Activated CD4-positive, alpha-beta T cell treated with anti-CD3 and anti-CD28 coated beads, Interleukin-2, Interleukin-4, amounts not matched to agents 100 ng/mL and 50 ng/mL, durations not matched to agents 16 hours and 8 hours (primary cell): Measurements from ENCODE around the gene CHRNA5.

Source experiments
- DNase-seq: peaks from one replicate; pipeline ENCODE4 v3.0.0-alpha.2; 2020; ENCODE audit warnings: low spot score

The CHRNA5 gene

GRCh38 chr15:78620527-78621421 is 55.5 kb downstream of the CHRNA5 start, which contains the start of gene CHRNA3:
TSS of gene CHRNA3 (minus strand) at chr15:78620996. CDS start at chr15:78620794, 202 bp downstream.
- DNase-seq = no peak

DNA sequence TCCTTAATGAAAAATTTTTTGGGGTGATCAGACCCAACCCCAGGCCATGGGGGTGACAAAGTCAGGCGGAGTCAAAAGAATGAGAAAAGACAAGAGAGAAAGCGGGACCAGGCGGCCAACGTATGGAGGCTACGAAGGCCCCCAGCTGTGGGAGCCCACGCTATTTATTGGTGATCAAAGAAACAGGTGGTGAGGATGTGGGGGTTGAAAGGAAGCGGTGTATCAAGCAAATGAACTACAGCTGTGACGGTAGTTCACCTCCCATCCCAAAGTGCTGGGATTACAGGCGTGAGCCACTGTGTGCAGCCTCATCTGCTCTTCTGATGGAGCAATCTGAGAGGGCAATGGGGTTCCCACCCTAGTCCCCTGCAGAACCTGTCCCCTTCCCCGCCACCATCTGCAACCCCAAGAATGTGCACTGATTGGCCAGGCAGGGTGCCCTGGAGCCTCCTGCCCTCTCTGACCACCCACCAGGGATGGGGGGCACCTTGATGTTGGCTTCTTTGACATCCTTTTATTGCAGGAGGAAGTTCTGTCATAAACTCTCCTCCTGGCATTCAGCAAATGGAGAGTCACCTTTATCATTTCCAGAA is 56.6 kb downstream of the CHRNA5 start:
- DNase-seq = no peak

DNA sequence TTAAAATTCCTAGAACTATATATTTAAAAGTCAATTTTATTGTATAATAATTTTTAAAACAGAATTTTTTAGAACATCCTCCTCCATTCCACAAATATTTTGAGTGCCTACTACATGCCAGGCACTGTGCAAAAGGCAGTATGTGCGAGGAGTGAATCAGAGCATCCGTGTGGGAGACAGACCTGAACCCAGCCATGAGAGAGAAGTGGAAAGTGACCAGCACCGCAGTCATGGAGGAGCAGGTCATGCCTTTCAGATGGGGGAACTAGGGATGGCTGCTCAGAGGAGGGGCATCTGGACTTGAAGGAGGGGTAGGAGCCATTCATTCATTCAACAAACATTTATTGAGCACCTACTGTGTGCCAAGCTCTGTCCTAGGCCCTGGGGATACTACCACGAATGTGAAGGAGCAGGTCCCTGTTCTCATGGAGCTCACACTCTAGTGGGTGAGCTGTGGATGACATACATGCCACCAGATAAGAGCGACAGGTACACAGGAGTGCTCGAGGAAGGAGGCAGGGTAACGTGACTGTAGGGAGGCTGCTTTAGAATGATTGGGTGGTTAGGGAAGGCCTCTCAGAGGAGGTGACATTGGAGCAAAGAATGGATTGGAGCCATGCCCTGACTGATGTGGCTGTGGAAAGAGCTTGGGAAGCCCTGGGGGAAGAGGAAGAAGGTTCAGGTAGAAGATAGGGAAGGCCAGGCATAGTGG is 58.6 kb downstream of the CHRNA5 start:
- DNase-seq = no peak

DNA sequence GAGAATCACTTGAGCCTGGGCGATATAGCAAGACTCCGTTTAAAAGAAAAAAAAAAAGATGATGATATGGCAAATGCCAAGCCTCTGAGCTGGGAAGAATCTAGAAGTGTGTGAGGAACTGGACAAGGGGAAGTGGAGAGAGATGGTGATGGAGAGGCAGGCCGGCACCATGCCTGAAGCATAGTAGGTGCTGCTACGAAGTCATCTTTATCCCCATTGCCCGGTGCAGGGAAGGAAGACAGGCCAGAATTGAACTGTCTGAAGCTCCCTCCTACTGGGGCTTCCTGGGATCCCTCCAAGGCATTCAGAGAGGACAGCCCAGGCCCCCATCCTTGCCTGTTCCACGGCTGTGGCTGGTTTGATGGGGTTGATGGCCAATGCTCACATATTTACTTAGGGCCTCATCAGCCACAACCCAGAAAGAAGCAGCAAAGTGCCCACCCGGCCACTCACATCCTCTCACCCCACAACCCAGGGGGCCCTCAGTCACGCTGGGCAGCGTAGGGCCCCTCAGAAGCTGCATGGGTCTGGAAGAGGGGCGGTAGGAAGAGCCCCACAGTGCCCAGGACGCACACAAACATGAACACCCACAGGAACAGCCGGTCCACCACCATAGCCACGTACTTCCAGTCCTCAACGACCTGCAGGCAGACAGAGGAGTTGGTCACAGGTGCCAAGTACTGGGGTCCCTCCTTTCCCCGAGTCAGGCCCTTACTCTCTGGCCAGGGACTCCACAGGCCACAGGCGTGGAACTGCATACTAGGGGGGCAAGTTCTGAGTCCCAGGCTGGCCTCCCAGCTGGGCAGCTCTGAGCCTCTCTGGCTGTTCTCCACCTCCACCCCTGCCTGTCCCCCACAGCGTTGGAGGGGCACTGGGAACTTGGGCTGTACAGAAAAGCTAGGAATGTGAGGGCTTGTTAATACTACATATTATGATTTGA is 59.6 kb downstream of the CHRNA5 start:
- no peak for DNase-seq

- DNase-seq = no peak
Measured at GRCh38 chr15:78625606-78626280, 60.4 kb downstream of the CHRNA5 start.

DNA sequence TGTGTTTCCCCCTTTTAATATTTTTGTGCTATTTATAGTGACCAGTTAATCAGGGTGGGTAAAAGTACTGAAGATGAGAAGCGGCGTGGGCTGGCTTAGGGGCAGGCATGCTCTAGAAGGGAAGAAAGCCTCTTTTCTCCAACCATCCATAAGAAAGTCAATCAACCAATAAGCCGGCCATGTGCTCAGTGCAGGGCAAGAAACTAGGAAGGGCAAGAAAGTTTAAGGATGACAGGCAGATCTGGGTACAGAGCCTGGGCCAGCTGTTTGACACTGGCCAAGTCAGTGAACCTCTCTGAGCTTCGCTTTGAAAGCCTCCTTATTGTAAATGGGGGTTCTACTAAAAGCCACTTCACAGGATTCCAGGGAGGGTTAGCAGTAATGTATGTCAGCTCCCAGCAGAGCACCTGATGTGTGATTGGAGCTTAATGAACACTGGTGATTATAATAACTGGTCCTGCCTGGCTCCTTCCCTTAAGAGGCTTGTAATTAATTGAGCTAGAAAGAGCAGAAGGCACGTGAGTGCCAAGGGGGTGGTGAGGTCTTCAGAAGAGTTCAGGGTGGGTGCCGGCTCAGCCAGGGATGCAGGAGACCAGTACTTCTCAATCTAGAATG is 61.2 kb downstream of the CHRNA5 start:
- DNase-seq = no peak

DNA sequence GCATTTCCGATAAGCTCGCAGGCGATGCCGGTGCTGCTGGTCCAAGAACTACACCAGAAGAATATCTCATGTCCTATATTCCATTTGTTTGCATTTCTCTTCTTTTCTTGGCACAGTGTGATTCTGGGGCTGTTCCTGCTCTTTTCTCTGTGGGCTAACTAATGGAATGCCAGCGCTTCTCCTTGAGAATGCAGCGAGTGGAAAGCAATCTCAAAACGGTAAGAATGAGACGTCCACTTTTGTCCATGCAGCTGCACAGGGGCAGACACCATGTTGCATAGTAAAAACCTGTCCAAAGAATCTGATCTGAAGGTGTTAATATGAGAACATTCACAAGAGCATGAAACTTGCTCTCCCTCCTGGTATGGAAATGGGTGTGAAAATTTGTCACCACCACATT is 62.0 kb downstream of the CHRNA5 start:
- no peak for DNase-seq

GRCh38 chr15:78628227-78628626 is 62.9 kb downstream of the CHRNA5 start:
- no peak for DNase-seq

- no peak for DNase-seq
Measured at GRCh38 chr15:78629031-78629715, 63.9 kb downstream of the CHRNA5 start.

DNA sequence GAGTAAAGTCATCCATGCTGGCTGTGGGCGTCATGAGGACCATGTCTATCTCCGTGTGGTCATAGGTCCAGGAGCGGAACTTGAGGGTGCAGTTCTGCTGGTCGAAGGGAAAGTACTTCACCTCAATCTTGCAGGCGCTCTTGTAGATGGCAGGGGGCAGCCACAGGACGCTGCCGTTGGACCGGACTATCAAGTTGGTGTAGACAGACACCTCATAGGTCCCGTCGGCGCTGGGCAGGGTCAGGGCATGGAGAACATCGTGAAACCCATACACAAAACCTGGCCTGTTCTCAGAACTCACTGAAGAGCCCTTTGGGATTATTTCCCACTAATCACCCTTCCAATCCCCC is 64.4 kb downstream of the CHRNA5 start:
- DNase-seq = no peak

GRCh38 chr15:78630886-78631633 is 65.7 kb downstream of the CHRNA5 start:
- no peak for DNase-seq

DNA sequence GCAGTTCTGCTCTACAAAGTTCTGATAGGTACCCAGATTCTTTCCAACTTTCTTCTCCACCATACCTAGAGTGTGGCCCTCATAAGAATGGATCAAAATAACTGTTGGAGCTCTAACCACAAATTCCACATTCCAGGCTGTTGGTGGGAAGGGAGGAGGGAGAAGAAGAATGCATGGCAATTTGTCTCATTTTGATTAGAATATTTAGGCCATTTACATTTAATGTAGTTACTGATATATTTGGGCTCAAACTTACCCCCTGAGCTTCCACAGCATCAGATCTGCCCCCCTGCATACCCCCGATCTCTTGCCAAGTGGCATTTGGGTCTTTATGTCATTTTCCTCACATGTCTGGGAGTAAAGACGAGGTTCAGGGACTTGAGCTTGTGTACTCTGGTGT is 68.0 kb downstream of the CHRNA5 start:
- DNase-seq = no peak

DNA sequence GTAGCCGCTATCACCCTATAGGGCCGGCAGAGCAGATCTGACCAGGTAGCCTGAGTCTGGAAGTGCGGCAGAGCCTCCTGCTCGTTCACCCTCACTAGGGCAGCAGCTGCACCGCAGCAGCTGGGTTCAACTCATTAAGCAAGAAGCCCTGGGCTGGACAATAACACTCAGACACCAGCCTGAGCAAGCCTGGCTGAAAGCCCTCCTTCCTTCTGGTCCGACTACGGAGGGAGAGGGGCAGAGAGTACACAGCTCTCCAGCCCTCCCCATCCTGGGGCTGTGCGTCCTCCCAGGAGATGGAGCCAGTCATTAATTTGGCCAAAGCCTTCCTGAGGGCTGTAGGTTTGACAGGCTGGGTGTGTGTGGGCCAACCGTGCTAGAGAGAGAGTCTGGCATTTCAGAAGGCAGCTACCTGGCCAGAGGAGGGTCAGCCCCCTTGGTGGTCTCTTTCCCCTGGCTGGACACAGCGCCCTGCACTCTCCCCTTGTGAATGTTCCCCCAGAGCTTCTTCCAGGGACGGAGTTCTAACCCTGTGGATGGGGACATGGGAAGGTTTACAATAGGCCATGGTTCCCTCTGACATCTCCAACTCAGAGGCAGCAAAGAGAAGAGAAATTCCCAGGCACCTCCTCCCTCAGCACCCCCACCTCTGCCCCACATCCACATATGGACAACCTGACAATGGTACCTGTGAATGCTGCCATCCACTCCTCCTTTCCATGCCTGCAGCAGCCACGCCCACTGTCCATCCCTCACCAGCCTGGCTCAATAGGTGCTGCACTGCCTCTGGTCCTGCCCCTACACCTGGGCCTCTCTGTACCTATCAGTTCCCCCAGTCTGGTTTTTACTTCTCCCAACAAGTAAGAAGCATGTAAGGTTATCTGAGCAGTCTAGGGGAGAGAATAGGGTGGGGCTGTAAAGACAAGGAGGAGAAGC is 69.2 kb downstream of the CHRNA5 start:
- no peak for DNase-seq

DNA sequence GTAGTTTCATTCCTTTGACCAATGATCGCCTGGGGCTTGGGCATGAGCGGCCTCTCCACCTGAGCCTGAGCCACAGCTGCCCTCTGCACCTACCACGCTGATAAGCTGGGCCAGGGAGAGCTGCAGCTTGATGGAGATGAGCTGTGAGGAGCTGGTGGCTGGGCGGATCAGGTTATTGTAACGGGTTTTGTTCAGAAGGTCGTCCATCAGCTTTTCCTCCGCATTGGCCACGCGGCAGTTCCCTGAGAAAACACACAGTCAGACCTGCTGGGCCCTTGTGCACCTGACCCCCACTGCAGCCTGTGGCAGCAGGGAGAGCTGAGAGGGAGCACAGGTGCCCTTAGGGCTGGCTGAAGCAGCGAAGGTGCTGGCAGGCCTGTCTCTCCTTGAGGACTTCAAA is 70.0 kb downstream of the CHRNA5 start:
- no peak for DNase-seq

DNA sequence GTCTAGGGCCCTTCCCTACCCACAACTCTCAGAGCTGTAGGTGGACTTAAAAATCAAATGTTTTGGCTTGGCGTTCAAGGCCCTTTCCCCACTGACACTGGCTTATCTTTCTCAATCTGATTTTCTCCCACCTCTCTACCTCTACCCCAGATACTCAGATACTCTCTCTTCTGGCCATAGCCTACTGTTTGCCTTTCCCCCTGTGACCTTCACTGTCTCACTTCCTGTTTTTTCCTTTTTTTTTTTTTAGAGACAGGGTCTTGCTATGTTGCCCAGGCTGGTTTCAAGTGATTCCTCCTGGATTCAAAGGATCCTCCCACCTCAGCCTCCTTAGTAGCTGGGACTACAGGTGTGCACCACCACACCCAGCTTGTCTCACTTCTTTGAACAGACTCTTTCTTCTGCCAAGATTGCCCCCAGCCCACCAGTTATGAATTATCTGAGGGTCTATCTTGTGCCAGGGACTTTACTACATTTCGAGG is 71.1 kb downstream of the CHRNA5 start:
- no peak for DNase-seq

GRCh38 chr15:78637776-78638435 is 72.6 kb downstream of the CHRNA5 start:
- DNase-seq = no peak

- peak; percentile 49 for DNase-seq
Measured at GRCh38 chr15:78638658-78639314, 73.5 kb downstream of the CHRNA5 start.
